MCF 10A (cell line): Measurements from ENCODE around the gene DACH1. TPM values are rescaled to one million over a fixed set of nuclear protein-coding genes. Genes with fewer than 3 reads are reported as not detected.

Experiments used
- BruUV-seq: library from RNA; stranded (reverse); fragments of 400-500 nt; replicated peaks from 2 replicates; lab custom pipeline; 2021; lab: Mats Ljungman, UMichigan
- CTCF ChIA-PET: fragments of 300-600 bp; sonication (Branson Sonifier 250); formaldehyde crosslinking; extraction: SDS; loops from one replicate; lab custom pipeline; 2021; ENCODE audit warnings: antibody characterized with exemption, inconsistent platforms; lab: Yijun Ruan, JAX
- POLR2A ChIA-PET: fragments of 300-600, 350-650 bp; sonication (Branson Sonifier 250); formaldehyde crosslinking; extraction: SDS; loops from one replicate; lab custom pipeline; 2020; ENCODE audit warnings: antibody characterized with exemption, inconsistent platforms; lab: Yijun Ruan, JAX
- DNase-seq: peaks from one replicate; pipeline ENCODE4 v3.0.0-alpha.2; 2018; ENCODE audit not compliant: unreplicated experiment
- H3K27ac Mint-ChIP-seq: one replicate; pipeline ENCODE4 v1.8.0; 2022; ENCODE audit warnings: mild to moderate bottlenecking, low read depth, mixed read lengths; ENCODE audit not compliant: unreplicated experiment
- H3K27me3 Mint-ChIP-seq: one replicate; pipeline ENCODE4 v1.8.0; 2022; ENCODE audit warnings: mixed read lengths; ENCODE audit not compliant: insufficient read depth, unreplicated experiment
- H3K36me3 Mint-ChIP-seq: one replicate; pipeline ENCODE4 v1.8.0; 2022; ENCODE audit warnings: mild to moderate bottlenecking, moderate library complexity, mixed read lengths; ENCODE audit not compliant: insufficient read depth, unreplicated experiment
- H3K4me1 Mint-ChIP-seq: one replicate; pipeline ENCODE4 v1.8.0; 2022; ENCODE audit warnings: mixed read lengths; ENCODE audit not compliant: insufficient read depth, unreplicated experiment
- H3K4me3 Mint-ChIP-seq: one replicate; pipeline ENCODE4 v1.8.0; 2022; ENCODE audit warnings: mild to moderate bottlenecking, moderate library complexity, mixed read lengths; ENCODE audit not compliant: unreplicated experiment
- H3K9me3 Mint-ChIP-seq: one replicate; pipeline ENCODE4 v1.8.0; 2022; ENCODE audit warnings: mixed read lengths; ENCODE audit not compliant: unreplicated experiment
- intact Hi-C: fragments of 100-400 bp; cut with micrococcal nuclease; formaldehyde crosslinking; loops from 2 replicates; pipeline ENCODE4 v1.14.1; 2022
- total RNA-seq: library from RNA; stranded (reverse); gene quantifications from 2 replicates; pipeline ENCODE4 v1.2.3, GENCODE V29; 2022
- TF ChIP-seq, protein P1 (sequence below): fragments of 200-600 bp; IDR thresholded peaks from one replicate; pipeline ENCODE4 v1.8.0; 2022; ENCODE audit warnings: antibody characterized with exemption, mild to moderate bottlenecking; ENCODE audit not compliant: unreplicated experiment

The DACH1 gene
- total RNA-seq, 1 experiment from 2014 or later, result not detected

DNA sequence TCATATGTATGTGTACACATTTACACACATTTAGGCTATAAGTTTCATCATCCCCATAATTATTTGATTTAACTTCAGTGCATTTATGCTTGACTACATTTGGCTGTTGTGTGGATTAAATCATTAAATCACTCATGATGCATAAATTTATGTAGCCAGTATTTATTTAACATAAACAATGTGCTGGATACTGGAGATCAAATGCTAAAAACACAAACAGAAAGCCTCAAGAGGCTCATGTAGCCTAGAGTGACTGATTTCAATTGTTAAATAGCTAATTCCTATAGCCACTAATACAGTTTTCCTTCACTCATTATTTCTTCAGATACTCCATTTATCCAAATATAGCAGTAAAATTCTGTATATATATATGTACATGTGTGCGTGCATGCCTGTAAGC is 376.0 kb downstream of the DACH1 start:
- intact Hi-C loops, result no loop called here
- ChIA-PET POLR2A (no interaction called here), CTCF (no interaction called here)
- no peak for DNase-seq
- Mint-ChIP-seq H3K4me3 (no peak overlapping the region), H3K9me3 (no peaks in the 10 kb centered on the region), H3K36me3 (no peaks in the 10 kb centered on the region), H3K4me1 (no peaks in the 10 kb centered on the region), H3K27me3 (peaks cover 66% of the 10 kb centered on the region), H3K27ac (no peak overlapping the region)
- BruUV-seq, result no TSS peak
- TF ChIP-seq, protein P1, sequence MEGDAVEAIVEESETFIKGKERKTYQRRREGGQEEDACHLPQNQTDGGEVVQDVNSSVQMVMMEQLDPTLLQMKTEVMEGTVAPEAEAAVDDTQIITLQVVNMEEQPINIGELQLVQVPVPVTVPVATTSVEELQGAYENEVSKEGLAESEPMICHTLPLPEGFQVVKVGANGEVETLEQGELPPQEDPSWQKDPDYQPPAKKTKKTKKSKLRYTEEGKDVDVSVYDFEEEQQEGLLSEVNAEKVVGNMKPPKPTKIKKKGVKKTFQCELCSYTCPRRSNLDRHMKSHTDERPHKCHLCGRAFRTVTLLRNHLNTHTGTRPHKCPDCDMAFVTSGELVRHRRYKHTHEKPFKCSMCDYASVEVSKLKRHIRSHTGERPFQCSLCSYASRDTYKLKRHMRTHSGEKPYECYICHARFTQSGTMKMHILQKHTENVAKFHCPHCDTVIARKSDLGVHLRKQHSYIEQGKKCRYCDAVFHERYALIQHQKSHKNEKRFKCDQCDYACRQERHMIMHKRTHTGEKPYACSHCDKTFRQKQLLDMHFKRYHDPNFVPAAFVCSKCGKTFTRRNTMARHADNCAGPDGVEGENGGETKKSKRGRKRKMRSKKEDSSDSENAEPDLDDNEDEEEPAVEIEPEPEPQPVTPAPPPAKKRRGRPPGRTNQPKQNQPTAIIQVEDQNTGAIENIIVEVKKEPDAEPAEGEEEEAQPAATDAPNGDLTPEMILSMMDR, result no peak

DNA sequence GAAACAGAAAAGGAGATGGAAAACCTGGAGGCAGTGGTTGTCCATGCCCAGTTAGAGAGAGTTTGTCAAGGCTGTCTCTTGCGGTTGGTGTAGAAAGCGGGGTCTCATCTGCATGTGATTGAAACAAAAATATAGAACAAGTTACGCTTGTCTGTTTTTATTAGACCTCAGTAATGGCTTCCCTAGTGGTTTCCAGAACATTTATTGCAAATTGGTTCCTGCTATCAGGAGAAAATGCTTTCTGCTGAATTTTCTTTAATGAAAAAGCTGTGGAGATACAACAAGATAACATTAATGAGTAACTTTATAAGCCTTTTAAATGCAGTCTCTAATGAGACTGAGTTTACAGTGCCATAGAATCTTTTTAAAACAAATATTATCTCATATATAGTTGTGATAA is 378.0 kb downstream of the DACH1 start:
- TF ChIP-seq, protein P1, result no peak
- H3K27me3 Mint-ChIP-seq, result peaks cover 64% of the 10 kb centered on the region
- no TSS peak for BruUV-seq
- no peaks in the 10 kb centered on the region for H3K9me3 Mint-ChIP-seq
- DNase-seq, result no peak
- no peaks in the 10 kb centered on the region for H3K4me1 Mint-ChIP-seq
- no peak overlapping the region for H3K4me3 Mint-ChIP-seq
- ChIA-PET POLR2A (no interaction called here), CTCF (interaction anchor here (0.7 kb wide), 1 partner anchor 11 kb away, joined by 6 read pairs; no protein-coding TSS in a partner anchor)
- intact Hi-C loops, result no loop called here
- H3K36me3 Mint-ChIP-seq, result no peaks in the 10 kb centered on the region
- H3K27ac Mint-ChIP-seq, result no peak overlapping the region

DNA sequence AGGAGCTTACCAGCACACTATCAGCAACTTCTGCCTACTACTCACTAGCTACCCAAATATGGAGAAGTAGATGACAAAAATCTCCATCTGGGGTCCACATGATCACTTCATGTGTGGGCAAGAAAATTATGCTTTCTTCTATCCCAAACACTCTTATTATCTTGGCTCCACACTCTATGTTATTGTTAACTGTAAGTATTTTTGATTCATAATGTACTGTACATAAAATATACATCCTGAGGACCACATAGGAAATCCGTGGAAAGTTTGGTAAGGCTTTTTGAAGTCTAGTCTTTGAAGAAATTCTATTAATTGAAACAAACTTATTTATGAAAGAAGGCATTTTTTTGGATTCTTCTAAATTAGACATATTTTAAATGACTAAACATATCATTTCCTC is 378.8 kb downstream of the DACH1 start:
- intact Hi-C loops, result no loop called here
- Mint-ChIP-seq H3K27ac (no peak overlapping the region), H3K4me3 (no peak overlapping the region), H3K36me3 (no peaks in the 10 kb centered on the region), H3K4me1 (no peaks in the 10 kb centered on the region), H3K9me3 (no peaks in the 10 kb centered on the region), H3K27me3 (peaks cover 64% of the 10 kb centered on the region)
- CTCF ChIA-PET, result no interaction called here
- BruUV-seq, result no TSS peak
- POLR2A ChIA-PET, result no interaction called here
- TF ChIP-seq, protein P1, result no peak
- DNase-seq, result no peak

DNA sequence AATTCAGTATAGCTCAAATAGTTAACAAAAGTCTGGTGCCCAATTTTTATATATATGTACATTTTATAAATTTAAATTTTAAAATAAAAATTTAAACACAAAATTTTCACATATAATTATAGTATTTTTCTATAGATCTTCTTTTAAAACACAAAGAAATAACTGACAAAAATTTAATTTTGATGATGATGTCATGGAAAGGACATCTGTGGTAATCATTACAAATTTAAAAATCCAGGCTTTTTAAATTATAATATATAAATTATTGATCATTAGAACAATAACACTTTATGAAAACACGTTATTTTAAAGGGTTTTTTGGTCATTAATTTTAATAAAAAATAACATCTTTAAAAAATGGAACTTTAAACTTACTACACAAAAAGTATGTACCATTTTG is 381.1 kb downstream of the DACH1 start:
- peaks cover 55% of the 10 kb centered on the region for H3K27me3 Mint-ChIP-seq
- no TSS peak for BruUV-seq
- no peaks in the 10 kb centered on the region for H3K4me1 Mint-ChIP-seq
- H3K27ac Mint-ChIP-seq, result no peak overlapping the region
- no peak overlapping the region for H3K4me3 Mint-ChIP-seq
- TF ChIP-seq, protein P1, result no peak
- intact Hi-C loops, result no loop called here
- no peaks in the 10 kb centered on the region for H3K36me3 Mint-ChIP-seq
- ChIA-PET POLR2A (no interaction called here), CTCF (no interaction called here)
- DNase-seq, result no peak
- no peaks in the 10 kb centered on the region for H3K9me3 Mint-ChIP-seq
